ENCODE results near the gene MIB1.

Gene MIB1

DNA sequence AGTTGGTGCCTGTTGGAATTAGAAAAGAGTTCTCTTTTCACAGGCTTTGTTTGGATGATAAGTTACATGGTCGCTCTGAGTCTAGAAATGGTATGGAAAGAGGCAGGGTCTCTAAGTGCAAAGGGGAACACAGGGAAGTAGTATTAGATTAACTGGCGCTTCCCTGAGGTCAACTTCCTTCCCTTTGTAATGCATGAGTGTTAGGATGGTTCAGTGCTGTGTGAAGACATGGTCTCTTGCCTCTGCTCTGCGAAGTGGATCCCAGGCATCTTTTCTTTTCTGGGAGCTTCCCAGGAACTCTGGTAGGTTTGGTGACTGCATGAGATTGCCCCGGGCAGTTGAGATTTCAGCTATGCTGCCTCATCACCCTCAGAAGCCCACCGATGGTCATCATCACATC, 170.3 kb downstream of the MIB1 start:
- H3K4me3 ChIP-seq (ENCODE audit: low read length in 2 of 2), result no peak overlapping the region
- no peak overlapping the region for H3K27ac ChIP-seq (ENCODE audit: low read length)

DNA sequence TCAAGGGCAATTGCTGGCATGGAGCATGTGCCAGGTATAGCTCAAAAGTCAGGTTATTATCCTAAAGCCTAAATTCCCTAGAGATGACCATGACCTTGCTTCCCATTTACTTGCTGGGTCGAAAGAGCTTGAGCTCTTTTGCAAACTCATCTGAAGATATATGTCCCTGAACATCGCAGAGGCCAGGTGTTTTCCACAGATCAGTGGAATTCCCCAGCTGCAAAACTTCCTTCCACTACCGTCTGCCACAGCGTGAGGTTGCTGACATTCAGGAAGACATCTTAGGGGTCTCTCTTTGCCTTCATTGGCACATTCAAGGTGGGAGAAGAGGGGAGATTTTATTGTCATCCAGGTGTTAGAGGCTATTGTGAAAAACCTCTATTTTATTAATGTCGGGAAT, 171.0 kb downstream of the MIB1 start:
- Histone ChIP-seq H3K4me3 (ENCODE audit: low read length in 2 of 2) (no peak overlapping the region), H3K36me3 (ENCODE audit: control insufficient read depth in 2 of 2, insufficient read depth in 2 of 2, low read length in 2 of 2) (no peaks in the 10 kb centered on the region), H3K4me1 (ENCODE audit: control insufficient read depth, insufficient read depth, low read length) (no peaks in the 10 kb centered on the region), H3K27ac (ENCODE audit: low read length) (no peak overlapping the region), H3K9ac (ENCODE audit: low read length in 2 of 2) (no peak overlapping the region), H3K27me3 (ENCODE audit: control insufficient read depth in 1 of 2, insufficient read depth in 2 of 2, low read length in 2 of 2) (no peaks in the 10 kb centered on the region), H3K9me3 (ENCODE audit: control insufficient read depth in 2 of 2, low read length in 2 of 2) (no peaks in the 10 kb centered on the region)

More for the DNA sequence above, 170.3 kb downstream of the MIB1 start:
- H3K9ac ChIP-seq (ENCODE audit: low read length in 2 of 2), result no peak overlapping the region
- H3K9me3 ChIP-seq (ENCODE audit: control insufficient read depth in 2 of 2, low read length in 2 of 2), result no peaks in the 10 kb centered on the region
- no peaks in the 10 kb centered on the region for H3K36me3 ChIP-seq (ENCODE audit: control insufficient read depth in 2 of 2, insufficient read depth in 2 of 2, low read length in 2 of 2)
- H3K4me1 ChIP-seq (ENCODE audit: control insufficient read depth, insufficient read depth, low read length), result no peaks in the 10 kb centered on the region
- no peaks in the 10 kb centered on the region for H3K27me3 ChIP-seq (ENCODE audit: control insufficient read depth in 1 of 2, insufficient read depth in 2 of 2, low read length in 2 of 2)

DNA sequence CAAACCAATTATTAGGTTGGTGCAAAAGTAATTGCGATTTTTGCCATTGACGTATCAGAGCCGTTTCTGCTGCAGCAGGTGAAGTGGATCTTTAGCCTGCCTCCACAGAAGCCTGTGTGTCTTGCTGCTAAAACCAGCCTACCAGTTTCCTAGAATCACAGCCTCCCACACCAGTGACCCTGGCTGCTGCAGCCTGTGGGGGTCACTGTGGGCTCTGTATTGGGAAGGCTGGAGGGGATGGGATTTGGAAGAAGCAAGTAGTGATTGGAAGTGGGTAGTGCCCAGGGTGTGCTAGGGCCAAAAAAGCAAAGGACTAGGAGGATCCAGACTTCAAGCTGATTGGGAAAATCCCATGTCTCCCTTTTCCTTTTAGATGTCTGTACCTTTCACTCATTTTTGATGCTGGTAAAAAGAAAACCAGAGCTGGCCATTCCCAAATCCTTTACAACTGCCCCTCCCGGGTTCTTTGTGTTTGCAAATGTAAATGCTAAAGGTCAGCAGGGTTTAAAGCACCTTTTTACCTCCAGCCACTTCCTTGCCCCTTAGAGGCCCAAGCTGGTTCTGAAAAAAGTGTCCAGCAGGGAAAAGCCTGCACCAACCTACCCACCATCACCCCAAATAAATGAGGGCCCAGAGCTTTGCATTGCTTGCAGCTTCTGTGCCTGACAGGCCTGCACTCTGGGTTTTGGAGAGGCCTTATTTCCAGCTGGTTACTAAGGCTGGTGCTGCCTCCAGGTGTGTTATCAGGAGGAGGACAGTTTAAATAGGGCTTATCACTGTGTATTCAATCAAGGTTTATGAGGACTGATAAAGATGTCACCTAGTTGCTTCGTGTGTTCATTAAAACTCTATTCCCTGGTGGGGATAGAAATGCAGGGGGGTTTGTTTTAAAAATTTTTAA, 172.0 kb downstream of the MIB1 start:
- Histone ChIP-seq H3K9me3 (ENCODE audit: control insufficient read depth in 2 of 2, low read length in 2 of 2) (no peaks in the 10 kb centered on the region), H3K27me3 (ENCODE audit: control insufficient read depth in 1 of 2, insufficient read depth in 2 of 2, low read length in 2 of 2) (no peaks in the 10 kb centered on the region), H3K4me1 (ENCODE audit: control insufficient read depth, insufficient read depth, low read length) (no peaks in the 10 kb centered on the region), H3K4me3 (ENCODE audit: low read length in 2 of 2) (no peak overlapping the region), H3K9ac (ENCODE audit: low read length in 2 of 2) (no peak overlapping the region), H3K36me3 (ENCODE audit: control insufficient read depth in 2 of 2, insufficient read depth in 2 of 2, low read length in 2 of 2) (no peaks in the 10 kb centered on the region), H3K27ac (ENCODE audit: low read length) (no peak overlapping the region)

DNA sequence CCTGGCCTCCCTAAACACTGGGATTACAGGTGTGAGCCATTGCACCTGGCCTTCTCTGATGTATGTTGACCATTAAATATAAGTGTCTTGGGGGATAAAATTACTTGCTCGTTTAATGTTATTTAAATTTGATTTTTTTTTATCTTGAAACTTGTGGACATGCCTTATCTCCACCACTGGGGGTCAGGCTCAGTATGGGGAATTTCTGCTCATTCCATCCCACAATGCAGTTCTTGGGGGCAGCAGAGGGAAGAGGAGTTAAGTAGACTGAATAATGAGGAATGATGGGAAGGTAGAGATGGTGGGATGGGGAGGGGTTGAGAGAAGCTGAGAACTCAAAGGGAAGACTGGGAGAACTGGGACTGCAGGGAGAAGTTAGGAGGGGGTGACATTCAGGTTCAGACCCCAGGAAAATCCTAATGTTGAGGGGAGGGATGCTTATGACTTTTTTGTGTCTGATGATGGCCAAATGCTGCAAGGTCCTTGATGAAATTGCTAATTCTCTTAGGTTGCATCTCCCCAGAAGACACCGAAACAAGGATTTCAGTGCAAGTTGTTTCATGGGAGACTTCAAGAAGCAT, 174.2 kb downstream of the MIB1 start:
- Histone ChIP-seq H3K36me3 (ENCODE audit: control insufficient read depth in 2 of 2, insufficient read depth in 2 of 2, low read length in 2 of 2) (no peaks in the 10 kb centered on the region), H3K9me3 (ENCODE audit: control insufficient read depth in 2 of 2, low read length in 2 of 2) (peaks cover 0 to 2% of the 10 kb centered on the region in 2 donors), H3K27ac (ENCODE audit: low read length) (no peak overlapping the region), H3K4me3 (ENCODE audit: low read length in 2 of 2) (no peak overlapping the region), H3K9ac (ENCODE audit: low read length in 2 of 2) (no peak overlapping the region), H3K4me1 (ENCODE audit: control insufficient read depth, insufficient read depth, low read length) (no peaks in the 10 kb centered on the region), H3K27me3 (ENCODE audit: control insufficient read depth in 1 of 2, insufficient read depth in 2 of 2, low read length in 2 of 2) (no peaks in the 10 kb centered on the region)

DNA sequence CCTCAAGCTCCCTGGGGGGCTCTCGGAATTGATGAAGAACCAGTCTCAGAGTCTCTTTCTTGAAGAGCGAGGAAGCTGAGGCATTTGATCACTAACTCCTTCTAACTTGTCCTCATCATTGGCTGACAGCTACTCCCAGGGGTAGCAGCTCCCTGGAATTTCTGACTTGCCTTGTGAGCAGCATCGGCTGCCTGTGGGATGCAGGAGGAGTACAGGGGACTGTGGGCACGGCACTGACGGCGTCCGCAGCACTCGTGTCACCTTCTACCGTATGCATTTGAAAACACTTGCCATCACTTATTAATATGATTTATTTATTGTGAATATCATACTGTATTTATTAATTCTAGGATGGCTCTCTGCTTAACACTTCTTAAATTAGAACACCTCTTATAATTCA, 175.0 kb downstream of the MIB1 start:
- no peaks in the 10 kb centered on the region for H3K36me3 ChIP-seq (ENCODE audit: control insufficient read depth in 2 of 2, insufficient read depth in 2 of 2, low read length in 2 of 2)
- H3K4me3 ChIP-seq (ENCODE audit: low read length in 2 of 2), result no peak overlapping the region
- H3K27ac ChIP-seq (ENCODE audit: low read length), result no peak overlapping the region
- no peak overlapping the region for H3K9ac ChIP-seq (ENCODE audit: low read length in 2 of 2)
- no peaks in the 10 kb centered on the region for H3K27me3 ChIP-seq (ENCODE audit: control insufficient read depth in 1 of 2, insufficient read depth in 2 of 2, low read length in 2 of 2)
- peaks cover 0 to 2% of the 10 kb centered on the region in 2 donors for H3K9me3 ChIP-seq (ENCODE audit: control insufficient read depth in 2 of 2, low read length in 2 of 2)
- H3K4me1 ChIP-seq (ENCODE audit: control insufficient read depth, insufficient read depth, low read length), result no peaks in the 10 kb centered on the region

DNA sequence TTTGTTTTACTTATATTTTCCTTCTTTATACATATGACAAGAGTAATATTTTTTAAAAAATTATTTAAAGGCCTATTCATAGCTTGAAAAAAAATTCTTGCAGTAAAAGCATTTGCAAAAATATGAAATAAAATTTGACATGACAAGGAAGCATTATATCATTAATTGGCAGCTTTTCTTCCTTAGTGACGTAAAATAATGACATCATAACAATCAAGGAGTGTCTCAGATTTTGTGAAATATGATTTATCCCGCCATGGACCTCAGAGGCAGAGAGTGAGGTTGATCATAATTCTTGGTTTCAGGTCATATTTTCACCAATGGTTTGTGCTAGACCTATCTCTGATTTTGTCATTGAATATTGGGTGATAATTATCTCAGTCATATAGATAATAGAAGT, 176.0 kb downstream of the MIB1 start:
- H3K9ac ChIP-seq (ENCODE audit: low read length in 2 of 2), result no peak overlapping the region
- no peaks in the 10 kb centered on the region for H3K36me3 ChIP-seq (ENCODE audit: control insufficient read depth in 2 of 2, insufficient read depth in 2 of 2, low read length in 2 of 2)
- H3K27me3 ChIP-seq (ENCODE audit: control insufficient read depth in 1 of 2, insufficient read depth in 2 of 2, low read length in 2 of 2), result no peaks in the 10 kb centered on the region
- H3K27ac ChIP-seq (ENCODE audit: low read length), result no peak overlapping the region
- no peaks in the 10 kb centered on the region for H3K4me1 ChIP-seq (ENCODE audit: control insufficient read depth, insufficient read depth, low read length)
- H3K4me3 ChIP-seq (ENCODE audit: low read length in 2 of 2), result no peak overlapping the region
- peaks cover 0 to 2% of the 10 kb centered on the region in 2 donors for H3K9me3 ChIP-seq (ENCODE audit: control insufficient read depth in 2 of 2, low read length in 2 of 2)

DNA sequence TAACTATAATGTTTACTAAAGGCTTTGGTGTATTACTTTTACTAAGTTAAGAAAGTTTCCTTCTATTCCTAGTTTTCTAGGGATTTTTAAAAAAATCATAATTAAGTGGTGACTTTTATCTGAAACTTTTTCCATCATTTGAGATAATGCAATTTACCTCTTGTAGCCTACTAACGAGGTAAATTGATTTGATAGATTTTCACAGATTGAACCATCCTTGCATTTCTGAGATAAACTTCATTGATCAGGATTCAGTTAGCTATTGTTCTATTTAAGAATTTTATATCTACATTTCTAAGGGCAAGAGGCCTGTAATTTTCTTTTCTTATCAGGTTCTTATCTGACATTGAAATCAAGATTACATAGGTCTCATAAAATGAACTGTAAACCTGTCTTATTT, 178.1 kb downstream of the MIB1 start:
- H3K27ac ChIP-seq (ENCODE audit: low read length), result no peak overlapping the region
- H3K4me1 ChIP-seq (ENCODE audit: control insufficient read depth, insufficient read depth, low read length), result no peaks in the 10 kb centered on the region
- no peak overlapping the region for H3K4me3 ChIP-seq (ENCODE audit: low read length in 2 of 2)
- no peaks in the 10 kb centered on the region for H3K27me3 ChIP-seq (ENCODE audit: control insufficient read depth in 1 of 2, insufficient read depth in 2 of 2, low read length in 2 of 2)
- peaks cover 0 to 2% of the 10 kb centered on the region in 2 donors for H3K9me3 ChIP-seq (ENCODE audit: control insufficient read depth in 2 of 2, low read length in 2 of 2)
- H3K9ac ChIP-seq (ENCODE audit: low read length in 2 of 2), result no peak overlapping the region
- no peaks in the 10 kb centered on the region for H3K36me3 ChIP-seq (ENCODE audit: control insufficient read depth in 2 of 2, insufficient read depth in 2 of 2, low read length in 2 of 2)
